Motor neuron (in vitro differentiated cells): ENCODE measurements around the gene GRID1. TPM values are rescaled to one million over a fixed set of nuclear protein-coding genes. Genes with fewer than 3 reads are reported as not detected.
A peak's percentile ranks its signal among the peaks of the same experiment; 100 is the strongest.

Source experiments
- ATAC-seq, 8 experiments: fragments of 200-7000 bp; cut with Tn5 transposase; replicated peaks in 6 of 8; 2 replicates each; pipeline ENCODE4 v1.8.0; 2021; ENCODE audit warnings: mild to moderate bottlenecking in 8 of 8, moderate library complexity in 8 of 8
- H3K27ac ChIP-seq, 2 donors: fragments of 250-450 bp; sonication (Bioruptor Pico); 2 replicates each; pipeline ENCODE4 v1.9.0; 2021; ENCODE audit warnings: antibody characterized with exemption in 2 of 2, mild to moderate bottlenecking in 2 of 2, moderate library complexity in 1 of 2
- H3K4me1 ChIP-seq, 2 donors: fragments of 250-450 bp; sonication (Bioruptor Pico); replicated peaks in 1 of 2; 2 replicates each; pipeline ENCODE4 v1.6.1; 2021; ENCODE audit warnings: antibody characterized with exemption in 2 of 2, mild to moderate bottlenecking in 2 of 2, moderate library complexity in 1 of 2
- H3K4me3 ChIP-seq, 5 donors: fragments of 250-450 bp; sonication (Bioruptor Pico); 2 replicates each; pipeline ENCODE4 v1.9.0; 2021; ENCODE audit warnings: antibody characterized with exemption in 5 of 5, mild to moderate bottlenecking in 5 of 5, moderate library complexity in 4 of 5
- WGBS, 10 experiments: fragments of 450-650 bp; shearing (Covaris generic); methylation state at CpG; one replicate each; pipeline ENCODE4 v1.0.0; 2022; 5-methylcytosine and 5-hydroxymethylcytosine counted together
- in situ Hi-C, 9 experiments: fragments of 400-800 bp; cut with MboI; loops; one replicate each; pipeline ENCODE4 v1.15.0; 2021; ENCODE audit warnings: low sequenced_read_pairs in 9 of 9, low pct_unique_long_range_greater_than_20kb in 2 of 9; ENCODE audit not compliant: unreplicated experiment in 9 of 9
- total RNA-seq, 8 experiments: library from RNA; unstranded; fragments of 300-600 nt; gene quantifications; 2 replicates each; pipeline versions ENCODE4 v1.2.3 to v1.2.4, GENCODE V29; 2022

GRID1 gene
- total RNA-seq, 8 experiments from 2014 or later, result 0.15 to 10.0 (median 6.0) TPM

DNA sequence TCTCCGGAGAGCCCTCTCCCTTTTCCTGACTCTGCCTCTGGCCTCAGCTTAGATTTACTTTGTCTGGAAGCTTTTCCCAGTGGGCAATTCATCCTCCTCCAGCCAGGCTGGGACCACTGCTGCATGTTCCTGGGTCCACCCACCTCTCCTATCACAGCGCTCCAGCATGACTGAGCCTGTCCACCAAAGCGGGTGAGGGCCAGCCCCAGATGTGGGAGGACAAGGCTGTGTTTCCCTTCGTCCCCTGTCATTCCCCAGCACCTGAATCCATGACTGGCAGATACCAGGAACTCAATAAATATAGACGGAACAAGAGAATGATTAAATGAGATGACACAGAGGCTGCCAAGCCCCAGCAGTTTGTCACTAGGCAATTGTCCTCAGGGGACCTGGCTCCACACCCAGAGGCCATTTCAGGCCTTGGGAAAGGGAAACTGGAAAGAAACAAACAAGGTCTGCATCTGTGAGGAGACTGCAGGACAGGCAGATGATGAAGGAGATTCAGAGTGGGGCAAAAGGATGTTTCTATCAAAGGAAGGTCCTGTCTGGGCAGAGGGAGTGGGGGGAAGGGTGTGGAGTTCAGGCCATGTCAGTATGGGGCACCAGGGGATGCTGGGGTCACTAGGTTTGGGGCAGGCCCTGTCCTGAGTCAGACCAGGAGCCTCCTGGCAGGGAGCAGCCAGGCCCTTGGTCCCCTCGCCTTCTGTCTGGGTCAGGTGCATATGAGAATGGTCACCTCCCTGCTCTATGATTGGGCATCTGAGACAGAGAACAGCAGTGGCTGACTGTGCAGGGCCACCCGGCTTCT lies 576.4 kb downstream of the GRID1 start:
- H3K4me3 ChIP-seq, result no peak overlapping the region
- peak in 4 of 8 experiments; percentile 28 to 72 (median 59) for ATAC-seq
- peak overlapping the region in 1 of 2 donors; percentile 43 for H3K27ac ChIP-seq
- H3K4me1 ChIP-seq, result peaks cover 26 to 28% of the 10 kb centered on the region in 2 donors
- 12 to 93% (median 60%) methylated on average over 1 to 3 of the region's 7 CpGs; no CpG with 5 or more reads in 2 of the 10 experiments for WGBS, 10 experiments
- in situ Hi-C loops, result no loop called here

DNA sequence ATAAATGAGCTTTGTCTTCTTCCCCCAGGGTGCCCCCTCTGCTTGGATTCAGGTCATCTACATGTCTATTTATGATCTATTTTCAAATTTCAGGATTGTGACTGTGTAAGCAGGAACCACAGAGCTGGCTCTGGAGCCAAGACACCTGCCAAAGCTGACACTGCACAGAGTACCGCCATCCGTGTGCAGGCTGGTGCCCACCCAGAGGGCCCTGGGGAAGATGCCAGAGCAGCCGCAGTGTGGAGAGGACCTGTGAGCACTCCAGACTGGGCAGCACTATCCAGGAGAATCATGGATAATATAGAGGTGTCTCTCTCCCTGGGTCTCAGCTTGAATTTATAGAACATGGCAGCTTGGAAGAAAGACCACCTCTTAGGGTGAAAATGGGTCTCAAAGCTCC lies 577.5 kb downstream of the GRID1 start:
- no peak for ATAC-seq
- WGBS, 10 experiments, result 20 to 100% (median 94%) methylated on average over 1 to 3 of the region's 3 CpGs; no CpG with 5 or more reads in 4 of the 10 experiments
- Histone ChIP-seq H3K4me1 (peaks cover 18 to 25% of the 10 kb centered on the region in 2 donors), H3K4me3 (no peak overlapping the region), H3K27ac (no peak overlapping the region)
- in situ Hi-C loops, result no loop called here

DNA sequence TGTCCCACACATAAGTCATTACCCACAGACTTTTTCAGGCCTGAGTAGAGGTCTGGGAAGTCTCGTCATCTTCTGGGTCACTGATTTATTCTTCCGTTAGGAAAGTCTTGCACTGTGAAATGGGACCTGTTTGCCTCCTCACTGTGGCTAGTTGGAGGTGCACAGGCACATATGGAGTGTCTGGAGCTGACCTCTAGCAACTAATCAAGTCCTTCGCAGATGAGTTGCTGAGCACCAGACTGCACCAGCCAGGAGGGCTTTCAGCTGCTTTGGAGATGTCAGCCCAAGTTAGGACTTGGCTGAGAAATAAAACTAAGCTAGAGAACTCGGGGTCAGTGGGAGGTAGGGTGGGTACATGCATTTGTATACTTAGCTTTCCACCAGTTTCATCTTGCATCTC lies 578.0 kb downstream of the GRID1 start:
- in situ Hi-C loops, result no loop called here
- no peak overlapping the region for H3K27ac ChIP-seq
- peaks cover 13 to 25% of the 10 kb centered on the region in 2 donors for H3K4me1 ChIP-seq
- WGBS, 10 experiments, result 7 to 100% (median 60%) methylated on average over 1 to 4 of the region's 4 CpGs; no CpG with 5 or more reads in 3 of the 10 experiments
- no peak for ATAC-seq
- H3K4me3 ChIP-seq, result no peak overlapping the region

DNA sequence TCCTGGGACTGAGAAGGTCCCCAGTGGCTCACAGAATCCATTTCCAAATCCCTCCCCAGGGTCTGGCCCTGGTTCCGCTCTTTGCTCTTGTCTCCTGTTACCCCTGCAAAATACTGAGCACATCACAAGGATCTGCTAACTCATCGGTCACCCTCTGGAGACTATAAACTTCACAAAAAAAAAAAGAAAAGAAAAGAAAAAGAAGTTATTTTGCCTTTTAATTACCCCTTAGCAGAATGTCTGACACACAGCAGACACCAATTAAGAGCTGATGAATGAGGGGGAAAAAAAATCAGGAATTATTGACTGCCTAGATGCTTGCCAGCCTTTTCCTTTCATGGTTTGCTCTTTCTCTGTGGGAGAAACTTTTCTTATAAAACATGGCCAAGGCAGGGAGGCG lies 578.7 kb downstream of the GRID1 start:
- H3K4me1 ChIP-seq, result peaks cover 13 to 25% of the 10 kb centered on the region in 2 donors
- H3K27ac ChIP-seq, result no peak overlapping the region
- WGBS, 10 experiments, result 0 to 100% (median 86%) methylated on average over 1 to 3 of the region's 3 CpGs; no CpG with 5 or more reads in 1 of the 10 experiments
- no peak for ATAC-seq
- in situ Hi-C loops, result no loop called here
- no peak overlapping the region for H3K4me3 ChIP-seq

DNA sequence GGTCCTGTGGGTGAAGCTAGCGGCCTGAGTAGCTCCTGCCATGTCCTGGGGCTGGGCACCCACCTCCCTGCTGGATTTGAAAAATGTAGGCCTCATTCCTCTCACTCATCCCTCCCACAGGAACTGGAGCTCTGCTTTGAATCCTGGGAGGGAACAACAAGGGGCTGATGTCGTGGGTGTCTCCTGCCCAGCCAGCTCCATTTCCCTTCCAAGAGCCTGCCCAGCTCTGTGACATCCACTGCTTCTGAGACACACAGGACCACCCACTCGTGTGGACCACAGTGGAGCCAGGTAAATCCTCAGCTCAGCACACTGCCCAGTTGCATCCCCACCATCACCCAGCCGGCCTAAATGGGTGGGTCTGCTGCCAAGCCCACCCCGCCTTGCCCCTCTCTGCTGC lies 579.2 kb downstream of the GRID1 start:
- in situ Hi-C loops, result no loop called here
- Histone ChIP-seq H3K4me3 (no peak overlapping the region), H3K27ac (no peak overlapping the region), H3K4me1 (peaks cover 13 to 25% of the 10 kb centered on the region in 2 donors)
- ATAC-seq, result no peak
- 60% methylated on average over 1 of the region's 5 CpGs; no CpG with 5 or more reads in 9 of the 10 experiments for WGBS, 10 experiments

DNA sequence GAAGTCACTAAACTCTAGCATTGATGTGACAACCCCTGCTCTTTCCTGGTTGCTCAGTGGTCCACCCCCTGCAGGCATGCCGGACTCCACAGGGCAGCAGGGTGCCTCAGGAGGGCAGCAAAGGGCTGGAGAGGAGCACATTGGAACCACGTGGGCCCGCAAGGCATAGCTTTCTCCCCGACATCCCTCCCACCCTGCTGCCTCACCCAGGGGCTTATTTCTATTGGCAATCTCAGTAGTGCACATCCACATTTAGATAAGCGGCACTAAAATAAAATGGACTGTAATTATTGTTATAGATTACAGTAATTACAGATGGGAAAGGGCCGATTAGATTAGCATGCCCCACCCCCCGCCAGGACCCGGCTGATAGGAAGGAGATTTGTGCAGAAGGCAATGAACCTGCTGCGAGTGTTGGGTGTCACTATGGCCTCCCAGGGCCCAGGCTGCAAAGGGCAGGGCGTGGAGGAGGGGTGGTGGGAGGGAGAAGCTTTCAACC lies 580.1 kb downstream of the GRID1 start:
- in situ Hi-C loops, result no loop called here
- no peak overlapping the region for H3K27ac ChIP-seq
- H3K4me1 ChIP-seq, result peaks cover 13 to 25% of the 10 kb centered on the region in 2 donors
- no peak overlapping the region for H3K4me3 ChIP-seq
- 40 to 75% (median 59%) methylated on average over 2 to 7 of the region's 10 CpGs; no CpG with 5 or more reads in 7 of the 10 experiments for WGBS, 10 experiments
- ATAC-seq, result peak in 7 of 8 experiments; percentile 20 to 89 (median 50)

DNA sequence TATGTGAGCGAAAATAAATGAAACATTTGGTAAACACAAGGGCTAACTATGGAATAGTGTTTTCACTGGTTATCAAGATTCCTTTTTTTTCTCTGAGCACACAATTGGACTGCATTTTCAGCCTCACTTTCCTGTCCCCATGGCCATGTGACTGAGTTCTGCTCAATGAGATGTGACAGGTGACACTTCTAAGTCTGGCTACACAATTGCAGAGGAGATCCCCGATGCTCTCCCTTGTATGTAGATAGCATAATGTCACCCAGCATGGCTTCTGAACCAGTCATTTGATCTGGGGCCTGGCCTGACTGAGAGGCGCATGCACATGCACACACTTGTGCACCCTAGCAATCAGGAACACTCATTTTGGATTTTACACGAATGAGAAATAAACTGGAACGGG lies 581.8 kb downstream of the GRID1 start:
- WGBS, 10 experiments, result 0 to 100% (median 45%) methylated on average over 1 to 5 of the region's 5 CpGs; no CpG with 5 or more reads in 1 of the 10 experiments

DNA sequence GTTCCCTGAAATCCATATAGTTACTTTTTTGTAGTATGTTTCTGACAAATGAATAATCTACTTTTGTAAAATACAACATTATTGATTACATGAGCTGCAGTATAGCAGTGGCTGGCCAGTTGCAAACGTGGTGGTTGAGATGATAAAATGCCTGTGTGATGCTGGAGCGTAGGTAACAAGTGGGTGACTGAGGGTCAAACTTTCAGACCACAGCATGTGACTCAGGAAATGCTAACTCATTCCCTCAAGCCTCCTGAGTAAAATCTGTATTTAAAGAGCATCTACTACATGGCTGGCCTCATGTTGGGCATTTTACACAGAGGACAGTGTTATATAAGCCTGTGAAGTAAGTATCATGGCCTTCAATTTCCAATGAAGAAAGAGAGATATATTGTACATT lies 585.2 kb downstream of the GRID1 start:
- in situ Hi-C loops, result no loop called here
- no peaks in the 10 kb centered on the region for H3K4me1 ChIP-seq
- H3K27ac ChIP-seq, result no peak overlapping the region
- no peak overlapping the region for H3K4me3 ChIP-seq
- 8 to 100% (median 58%) methylated on average over 1 to 2 of the region's 2 CpGs; no CpG with 5 or more reads in 3 of the 10 experiments for WGBS, 10 experiments
- peak in 2 of 8 experiments; percentile 25 to 51 for ATAC-seq

More for the DNA sequence above, 581.8 kb downstream of the GRID1 start:
- Histone ChIP-seq H3K4me1 (peaks cover 2 to 13% of the 10 kb centered on the region in 2 donors), H3K27ac (no peak overlapping the region), H3K4me3 (no peak overlapping the region)
- no peak for ATAC-seq
- in situ Hi-C loops, result no loop called here

DNA sequence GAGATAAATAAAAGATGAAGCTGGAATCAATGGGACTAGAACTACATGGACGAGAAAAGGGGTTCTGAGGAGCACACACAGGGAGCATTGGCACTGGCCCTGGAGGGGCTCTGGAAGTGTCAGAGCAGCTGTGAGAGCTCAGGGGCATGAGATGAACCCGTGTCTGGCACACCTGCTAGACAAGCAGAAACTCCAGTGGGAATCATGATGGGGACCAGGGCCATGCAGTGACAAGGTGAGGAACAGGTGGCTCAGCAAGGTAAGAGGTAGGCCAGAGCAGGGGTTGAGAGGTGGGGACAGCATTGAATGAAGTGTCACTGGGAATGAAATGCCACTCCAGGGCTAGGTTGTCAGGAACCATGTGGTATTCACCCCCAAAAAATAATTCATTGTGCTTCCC lies 588.5 kb downstream of the GRID1 start:
- ATAC-seq, result no peak
- no peak overlapping the region for H3K27ac ChIP-seq
- 7 to 89% (median 60%) methylated on average over 1 to 2 of the region's 2 CpGs; no CpG with 5 or more reads in 1 of the 10 experiments for WGBS, 10 experiments
- no peak overlapping the region for H3K4me3 ChIP-seq
- in situ Hi-C loops, result no loop called here
- H3K4me1 ChIP-seq, result no peaks in the 10 kb centered on the region

DNA sequence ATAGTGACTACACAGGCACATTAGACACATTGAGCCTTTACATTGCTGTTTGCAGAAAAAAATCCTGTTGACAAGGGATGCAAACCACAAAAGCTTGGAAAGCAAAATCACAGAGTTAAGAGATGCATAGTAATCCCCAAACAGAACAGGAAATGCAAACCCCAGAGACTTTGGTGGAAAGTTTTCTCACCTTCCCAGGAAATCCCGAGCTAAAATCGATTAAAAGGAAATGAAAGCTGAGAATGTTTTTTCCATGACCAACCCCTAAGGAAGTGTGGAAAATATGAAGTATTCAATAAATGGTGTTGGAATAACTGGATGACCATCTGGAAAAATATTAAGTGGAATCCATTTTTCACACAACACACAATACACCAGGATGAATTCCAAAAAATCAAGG lies 598.7 kb downstream of the GRID1 start:
- Histone ChIP-seq H3K4me3 (no peak overlapping the region), H3K4me1 (peaks cover 0 to 14% of the 10 kb centered on the region in 2 donors), H3K27ac (no peak overlapping the region)
- WGBS, 10 experiments, result 0 to 89% (median 17%) methylated on average over 2 of the region's 2 CpGs; no CpG with 5 or more reads in 2 of the 10 experiments
- ATAC-seq, result no peak
- in situ Hi-C loops, result no loop called here

DNA sequence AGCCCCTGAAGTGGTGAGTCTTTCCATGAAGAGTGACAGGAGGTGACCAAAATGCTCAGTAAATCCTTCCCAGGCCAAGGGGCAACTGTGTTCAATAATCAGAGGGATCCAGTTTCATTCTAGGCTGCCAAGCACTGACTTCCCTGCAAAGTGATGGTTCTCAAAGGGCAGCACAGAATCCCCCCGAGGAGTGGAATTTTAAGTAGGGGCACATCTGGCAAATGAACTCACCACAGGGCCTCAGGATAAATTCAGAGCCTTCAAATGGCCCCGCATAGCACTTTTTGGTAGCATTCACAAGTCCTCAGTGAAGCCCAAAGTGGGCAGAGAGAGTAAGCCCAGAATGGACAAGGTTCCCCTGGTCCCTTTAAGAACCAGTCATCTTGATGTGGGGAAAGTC lies 602.5 kb downstream of the GRID1 start:
- Histone ChIP-seq H3K27ac (peak overlapping the region in 1 of 2 donors; percentile 29), H3K4me3 (no peak overlapping the region), H3K4me1 (peaks cover 3 to 14% of the 10 kb centered on the region in 2 donors)
- 69 to 100% methylated on average over 1 to 2 of the region's 2 CpGs; no CpG with 5 or more reads in 8 of the 10 experiments for WGBS, 10 experiments
- in situ Hi-C loops, result no loop called here
- no peak for ATAC-seq

DNA sequence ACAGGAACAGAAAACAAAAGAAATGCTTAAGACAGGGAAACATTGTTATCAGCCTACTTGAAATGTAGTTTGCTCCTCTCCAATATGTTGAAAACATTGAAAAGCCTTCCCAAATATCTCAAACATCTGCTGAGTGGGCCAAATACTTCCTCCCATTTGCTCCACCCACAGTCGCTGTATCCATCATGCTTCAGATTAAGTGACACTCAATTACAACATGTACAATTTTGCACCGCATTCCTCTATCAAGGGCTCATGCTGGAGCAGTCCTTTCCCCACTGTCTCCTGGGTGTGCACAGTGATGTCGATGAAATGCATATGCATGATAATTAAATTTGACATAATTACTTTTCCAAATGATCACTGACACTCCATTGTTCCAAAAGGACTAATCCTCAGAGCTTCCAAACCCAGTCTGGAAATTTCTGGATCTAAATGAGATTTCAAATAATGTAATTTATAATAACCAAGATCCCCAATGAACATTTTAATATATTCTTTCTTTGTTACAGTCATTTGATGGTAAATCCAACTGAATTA lies 604.6 kb downstream of the GRID1 start:
- no peak overlapping the region for H3K27ac ChIP-seq
- in situ Hi-C loops, result no loop called here
- no peak overlapping the region for H3K4me3 ChIP-seq
- ATAC-seq, result peak in 1 of 8 experiments; percentile 39
- 16 to 100% (median 80%) methylated on average over 1 to 3 of the region's 3 CpGs; no CpG with 5 or more reads in 2 of the 10 experiments for WGBS, 10 experiments
- H3K4me1 ChIP-seq, result peaks cover 3 to 14% of the 10 kb centered on the region in 2 donors

DNA sequence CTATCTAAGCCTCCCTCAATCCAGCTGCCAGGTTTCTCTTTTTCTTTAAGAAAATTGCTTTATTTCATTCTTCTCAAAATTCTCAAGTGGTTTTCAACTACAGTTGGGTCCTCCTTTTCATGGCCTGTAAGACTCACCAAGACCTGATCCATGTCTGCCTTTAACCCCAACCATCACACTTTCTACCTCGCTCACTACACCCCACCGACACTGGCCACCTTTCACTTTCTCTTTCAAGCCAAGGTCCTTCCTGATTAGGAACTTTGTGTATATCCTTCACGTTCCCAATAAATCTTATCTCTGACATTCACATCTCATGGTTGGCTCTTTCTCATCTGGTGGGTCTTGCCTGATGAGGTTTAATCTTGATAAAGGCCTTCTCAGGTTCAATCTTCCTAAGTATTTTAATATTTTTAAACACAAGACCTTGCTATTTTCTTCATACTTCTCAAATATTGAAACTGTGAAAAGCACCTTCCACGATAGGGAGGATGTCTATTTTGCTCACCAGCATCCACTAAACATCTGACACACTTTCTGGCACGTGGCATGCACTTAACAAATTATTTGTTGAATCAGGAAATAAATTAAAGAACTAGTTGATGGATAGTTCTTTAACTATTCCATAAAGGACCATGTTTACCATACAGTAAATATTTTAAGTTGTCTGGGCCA lies 624.8 kb downstream of the GRID1 start:
- WGBS, 10 experiments, result 10 to 89% (median 72%) methylated on average over 2 to 5 of the region's 5 CpGs; no CpG with 5 or more reads in 1 of the 10 experiments
- no peak overlapping the region for H3K27ac ChIP-seq
- no peaks in the 10 kb centered on the region for H3K4me1 ChIP-seq
- peak in 1 of 8 experiments; percentile 28 for ATAC-seq
- no peak overlapping the region for H3K4me3 ChIP-seq
- in situ Hi-C loops, result no loop called here
